CD4-positive, alpha-beta T cell (primary cell): Measurements from ENCODE around the gene KIF26A. TPM values are rescaled to one million over a fixed set of nuclear protein-coding genes. Genes with fewer than 3 reads are reported as not detected.

ENCODE experiments used
- ATAC-seq: fragments of 200-7000 bp; cut with Tn5 transposase; one replicate; pipeline ENCODE4 v1.10.0; 2022; ENCODE audit warnings: mild to moderate bottlenecking; ENCODE audit not compliant: poor library complexity
- CTCF ChIA-PET: fragments of 350-600 bp; sonication (Branson Sonifier 250); formaldehyde crosslinking; loops from one replicate; lab custom pipeline; 2021; ENCODE audit warnings: antibody characterized with exemption, inconsistent platforms; lab: Charles Lee
- POLR2A ChIA-PET: fragments of 350-600 bp; sonication (Branson Sonifier 250); formaldehyde crosslinking; loops from one replicate; lab custom pipeline; 2021; ENCODE audit warnings: antibody characterized with exemption, inconsistent platforms; lab: Charles Lee
- DNase-seq, 14 experiments: peaks; one replicate each; pipeline ENCODE4 v3.0.0-alpha.2; 2013 to 2020; ENCODE audit warnings: mixed read lengths in 2 of 14
- H3K27ac ChIP-seq, 2 donors: one replicate each; pipeline versions ENCODE4 v1.5.1 to v1.7.0; 2013; ENCODE audit warnings: low read length in 2 of 2, low read depth in 1 of 2, mild to moderate bottlenecking in 1 of 2
- H3K27me3 ChIP-seq, 2 experiments: 1 replicate in 1 of 2; 2 replicates in 1 of 2; pipeline versions ENCODE4 v1.6.1 to v1.7.0; 2013; ENCODE audit warnings: low read length in 2 of 2, control low read depth in 1 of 2, mild to moderate bottlenecking in 1 of 2, moderate library complexity in 1 of 2; ENCODE audit not compliant: insufficient read depth in 2 of 2, control insufficient read depth in 1 of 2
- H3K36me3 ChIP-seq: one replicate; pipeline ENCODE4 v1.6.1; 2013; ENCODE audit warnings: low read length, control low read depth; ENCODE audit not compliant: insufficient read depth
- H3K4me1 ChIP-seq: one replicate; pipeline ENCODE4 v1.6.1; 2013; ENCODE audit warnings: low read length, control low read depth; ENCODE audit not compliant: insufficient read depth
- H3K4me3 ChIP-seq: one replicate; pipeline ENCODE4 v1.5.1; 2013; ENCODE audit warnings: mild to moderate bottlenecking, low read length, moderate library complexity
- H3K9me3 ChIP-seq, 2 experiments: 1 replicate in 1 of 2; 2 replicates in 1 of 2; pipeline versions ENCODE4 v1.6.1 to v1.7.0; 2013; ENCODE audit warnings: low read length in 2 of 2, mild to moderate bottlenecking in 2 of 2, control low read depth in 1 of 2, moderate library complexity in 1 of 2; ENCODE audit not compliant: control insufficient read depth in 1 of 2, insufficient read depth in 1 of 2
- H3K27ac Mint-ChIP-seq: one replicate; pipeline ENCODE4 v1.8.0; 2020; ENCODE audit warnings: mixed read lengths
- H3K27me3 Mint-ChIP-seq: one replicate; pipeline ENCODE4 v1.8.0; 2021; ENCODE audit warnings: mixed read lengths
- H3K36me3 Mint-ChIP-seq: one replicate; pipeline ENCODE4 v1.8.0; 2021; ENCODE audit warnings: low read depth, mixed read lengths
- H3K4me1 Mint-ChIP-seq: one replicate; pipeline ENCODE4 v1.8.0; 2021; ENCODE audit warnings: low read depth, mixed read lengths
- H3K4me3 Mint-ChIP-seq: one replicate; pipeline ENCODE4 v1.8.0; 2020; ENCODE audit warnings: mild to moderate bottlenecking, mixed read lengths
- H3K9me3 Mint-ChIP-seq: one replicate; pipeline ENCODE4 v1.8.0; 2020; ENCODE audit warnings: mixed read lengths
- CTCF ChIP-seq: fragments of 200-600 bp; IDR thresholded peaks from one replicate; pipeline ENCODE4 v1.8.0; 2022; ENCODE audit warnings: antibody characterized with exemption, mild to moderate bottlenecking
- intact Hi-C, 2 experiments: fragments of 100-400 bp; cut with DNase I in 1 of 2; cut with micrococcal nuclease in 1 of 2; formaldehyde crosslinking; loops; one replicate each; pipeline versions ENCODE4 v1.15.1 to v1.9.0; 2023 to 2025; cut with DNase I, micrococcal nuclease
- total RNA-seq, 174 experiments: library from RNA in 2 of 174; stranded (reverse) in 2 of 174; gene quantifications; one replicate each; pipeline ENCODE4 v1.2.3 and lab custom pipeline; 2021 to 2026

The KIF26A gene
- total RNA-seq, 2 experiments from 2014 or later = 0.25 to 0.31 TPM

- H3K27ac Mint-ChIP-seq = no peak overlapping the region
Measured at GRCh38 chr14:104183796-104184195, 45.4 kb downstream of the KIF26A start.

GRCh38 chr14:104184506-104184905, 46.1 kb downstream of the KIF26A start:
- no peaks in the 10 kb centered on the region for H3K4me1 ChIP-seq
- Mint-ChIP-seq H3K36me3 (no peaks in the 10 kb centered on the region), H3K9me3 (no peaks in the 10 kb centered on the region), H3K27me3 (no peaks in the 10 kb centered on the region), H3K27ac (no peak overlapping the region), H3K4me1 (no peaks in the 10 kb centered on the region), H3K4me3 (no peak overlapping the region)
- no peak overlapping the region for H3K27ac ChIP-seq
- no peak for DNase-seq
- H3K9me3 ChIP-seq = no peaks in the 10 kb centered on the region
- ATAC-seq = no peak
- H3K27me3 ChIP-seq = no peaks in the 10 kb centered on the region
- no peaks in the 10 kb centered on the region for H3K36me3 ChIP-seq
- ChIA-PET POLR2A (no interaction called here), CTCF (no interaction called here)
- TF ChIP-seq CTCF = no peak
- no peak overlapping the region for H3K4me3 ChIP-seq
- intact Hi-C loops = no loop called here

More at GRCh38 chr14:104183796-104184195, 45.4 kb downstream of the KIF26A start:
- H3K36me3 ChIP-seq = no peaks in the 10 kb centered on the region
- no peak for TF ChIP-seq CTCF
- no peak for ATAC-seq
- no peaks in the 10 kb centered on the region for H3K36me3 Mint-ChIP-seq
- POLR2A ChIA-PET = no interaction called here
- H3K4me3 Mint-ChIP-seq = no peak overlapping the region
- no peak for DNase-seq
- no peak overlapping the region for H3K4me3 ChIP-seq
- no peaks in the 10 kb centered on the region for H3K9me3 Mint-ChIP-seq
- H3K27me3 Mint-ChIP-seq = no peaks in the 10 kb centered on the region
- CTCF ChIA-PET = no interaction called here
- no peaks in the 10 kb centered on the region for H3K9me3 ChIP-seq
- H3K27ac ChIP-seq = no peak overlapping the region
- H3K4me1 Mint-ChIP-seq = no peaks in the 10 kb centered on the region
- no peaks in the 10 kb centered on the region for H3K27me3 ChIP-seq
- intact Hi-C loops = no loop called here
- H3K4me1 ChIP-seq = no peaks in the 10 kb centered on the region

GRCh38 chr14:104184911-104185499, 46.6 kb downstream of the KIF26A start:
- TF ChIP-seq CTCF = no peak
- Mint-ChIP-seq H3K4me3 (no peak overlapping the region), H3K4me1 (no peaks in the 10 kb centered on the region), H3K9me3 (no peaks in the 10 kb centered on the region), H3K27ac (no peak overlapping the region), H3K36me3 (no peaks in the 10 kb centered on the region), H3K27me3 (no peaks in the 10 kb centered on the region)
- Histone ChIP-seq H3K27ac (no peak overlapping the region), H3K4me3 (no peak overlapping the region), H3K4me1 (no peaks in the 10 kb centered on the region), H3K36me3 (no peaks in the 10 kb centered on the region), H3K9me3 (no peaks in the 10 kb centered on the region), H3K27me3 (no peaks in the 10 kb centered on the region)
- intact Hi-C loops = no loop called here
- CTCF ChIA-PET = no interaction called here
- DNase-seq (no peak), ATAC-seq (no peak)
- POLR2A ChIA-PET = no interaction called here
